Left lung (tissue), 10 donors: ENCODE results near the gene TRPC4. TPM values are rescaled to one million over a fixed set of nuclear protein-coding genes. Genes with fewer than 3 reads are reported as not detected.

Experiments
- ATAC-seq: fragments of 200-7000 bp; cut with Tn5 transposase; one replicate; pipeline ENCODE4 v1.9.1; 2020; ENCODE audit warnings: moderate library complexity
- DNase-seq, 4 donors: peaks; one replicate each; pipeline ENCODE4 v3.0.0-alpha.2; 2013 to 2020
- H3K27ac ChIP-seq, 2 donors: fragments of 200-600 bp; sonication (generic) in 1 of 2; one replicate each; pipeline versions ENCODE4 v1.5.0 to v1.8.0; 2020 to 2021
- H3K27me3 ChIP-seq, 2 donors: fragments of 200-600 bp; sonication (generic) in 1 of 2; one replicate each; pipeline versions ENCODE4 v1.5.0 to v1.8.0; 2020 to 2021
- H3K36me3 ChIP-seq, 2 donors: fragments of 200-600 bp; sonication (generic) in 1 of 2; one replicate each; pipeline versions ENCODE4 v1.5.0 to v1.8.0; 2020 to 2021
- H3K4me1 ChIP-seq, 2 donors: fragments of 200-600 bp; one replicate each; pipeline ENCODE4 v1.8.0; 2021
- H3K4me3 ChIP-seq, 2 donors: fragments of 200-600 bp; sonication (generic) in 1 of 2; one replicate each; pipeline versions ENCODE4 v1.5.0 to v1.8.0; 2020 to 2021; ENCODE audit warnings: mild to moderate bottlenecking in 1 of 2
- H3K9me3 ChIP-seq, 2 donors: fragments of 200-600 bp; sonication (generic) in 1 of 2; one replicate each; pipeline versions ENCODE4 v1.5.0 to v1.8.0; 2020 to 2021
- CTCF ChIP-seq, 2 donors: fragments of 200-600 bp; sonication (generic) in 1 of 2; IDR thresholded peaks; one replicate each; pipeline versions ENCODE4 v1.5.0 to v1.8.0; 2021; ENCODE audit warnings: antibody characterized with exemption in 2 of 2
- intact Hi-C, 2 donors: fragments of 100-400 bp; cut with DNase I; formaldehyde crosslinking; loops; one replicate each; pipeline versions ENCODE4 v1.11.2 to v1.14.2; 2022
- polyA plus RNA-seq, 6 donors: library from polyadenylated mRNA; unstranded; fragments of 120-200 nt; gene quantifications; one replicate each; pipeline ENCODE4 v1.2.1, GENCODE V29; 2013; ENCODE audit not compliant: insufficient read length in 6 of 6
- total RNA-seq, 2 donors: library from RNA; stranded (reverse); fragmentation: NEBNext Ultra II Directional; extraction: Animal tissue kit (Norgen Biotek cat#: 25700); gene quantifications; one replicate each; pipeline ENCODE4 v1.2.1, GENCODE V29; 2021
- donor health status: DM: no; HTN: yes; CAD: no.
- donor health status: DM: no; HTN: no; CAD: no.

Gene TRPC4
- total and polyA plus RNA-seq, 8 donors: 0.13 to 2.1 (median 0.25) TPM

- H3K9me3 ChIP-seq: peaks cover 0 to 1% of the 10 kb centered on the region in 2 donors
- no peaks in the 10 kb centered on the region for H3K36me3 ChIP-seq
- no peaks in the 10 kb centered on the region for H3K27me3 ChIP-seq
- ATAC-seq (no peak), DNase-seq (no peak)
- H3K4me1 ChIP-seq: no peaks in the 10 kb centered on the region
- no peak overlapping the region for H3K4me3 ChIP-seq
- intact Hi-C loops: no loop called here
- TF ChIP-seq CTCF (IDR thresholded peaks at IDR 0.05): no peak
- H3K27ac ChIP-seq: no peak overlapping the region
These were observed 41.2 kb upstream of the TRPC4 start for GRCh38 chr13:37910790-37911189.

GRCh38 chr13:37906880-37907279, 37.3 kb upstream of the TRPC4 start:
- Histone ChIP-seq H3K4me1 (no peaks in the 10 kb centered on the region), H3K27me3 (no peaks in the 10 kb centered on the region), H3K9me3 (peaks cover 0 to 3% of the 10 kb centered on the region in 2 donors), H3K27ac (no peak overlapping the region), H3K36me3 (no peaks in the 10 kb centered on the region), H3K4me3 (no peak overlapping the region)
- no peak for DNase-seq
- TF ChIP-seq CTCF (IDR thresholded peaks at IDR 0.05): no peak
- no peak for ATAC-seq
- intact Hi-C loops: no loop called here

- no peak overlapping the region for H3K4me3 ChIP-seq
- no peak for TF ChIP-seq CTCF (IDR thresholded peaks at IDR 0.05)
- intact Hi-C loops: no loop called here
- no peaks in the 10 kb centered on the region for H3K4me1 ChIP-seq
- DNase-seq (no peak), ATAC-seq (no peak)
- H3K9me3 ChIP-seq: peaks cover 0 to 7% of the 10 kb centered on the region in 2 donors
- H3K27me3 ChIP-seq: no peaks in the 10 kb centered on the region
- H3K27ac ChIP-seq: no peak overlapping the region
- no peaks in the 10 kb centered on the region for H3K36me3 ChIP-seq
These were observed 36.2 kb upstream of the TRPC4 start for GRCh38 chr13:37905736-37906135.

GRCh38 chr13:37899753-37900152, 30.2 kb upstream of the TRPC4 start:
- peaks cover 0 to 7% of the 10 kb centered on the region in 2 donors for H3K9me3 ChIP-seq
- no peak overlapping the region for H3K27ac ChIP-seq
- no peaks in the 10 kb centered on the region for H3K4me1 ChIP-seq
- intact Hi-C loops: no loop called here
- no peak overlapping the region for H3K4me3 ChIP-seq
- no peak for DNase-seq
- H3K27me3 ChIP-seq: no peaks in the 10 kb centered on the region
- no peak for ATAC-seq
- H3K36me3 ChIP-seq: no peaks in the 10 kb centered on the region
- TF ChIP-seq CTCF (IDR thresholded peaks at IDR 0.05): no peak

- intact Hi-C loops: no loop called here
- Histone ChIP-seq H3K36me3 (no peaks in the 10 kb centered on the region), H3K4me1 (no peaks in the 10 kb centered on the region), H3K9me3 (no peaks in the 10 kb centered on the region), H3K27me3 (no peaks in the 10 kb centered on the region), H3K4me3 (no peak overlapping the region), H3K27ac (no peak overlapping the region)
- no peak for DNase-seq
- no peak for ATAC-seq
- TF ChIP-seq CTCF (IDR thresholded peaks at IDR 0.05): no peak
These were observed 23.7 kb upstream of the TRPC4 start for GRCh38 chr13:37893321-37893720.
